GM19193 (cell line): ENCODE results near the gene ARHGEF37.

Source experiments
- POLR2A ChIP-seq: IDR thresholded peaks from 4 replicates; pipeline ENCODE4 v1.6.1; 2011; ENCODE audit not compliant: insufficient read depth, insufficient read length; ENCODE audit errors: extremely low read depth

Gene ARHGEF37

GRCh38 chr5:149588936-149589335, 7.6 kb downstream of the ARHGEF37 start:
- TF ChIP-seq POLR2A: no peak

GRCh38 chr5:149593370-149593769, 12.1 kb downstream of the ARHGEF37 start:
- no peak for TF ChIP-seq POLR2A

- no peak for TF ChIP-seq POLR2A
Measured at GRCh38 chr5:149594206-149594895, 13.1 kb downstream of the ARHGEF37 start.

GRCh38 chr5:149596712-149597111, 15.4 kb downstream of the ARHGEF37 start:
- no peak for TF ChIP-seq POLR2A

- TF ChIP-seq POLR2A: no peak
Measured at GRCh38 chr5:149597618-149598017, 16.3 kb downstream of the ARHGEF37 start.

- TF ChIP-seq POLR2A: no peak
Measured at GRCh38 chr5:149598966-149599365, 17.7 kb downstream of the ARHGEF37 start.

GRCh38 chr5:149599375-149599774, 18.1 kb downstream of the ARHGEF37 start:
- TF ChIP-seq POLR2A: no peak

GRCh38 chr5:149600932-149601331, 19.6 kb downstream of the ARHGEF37 start:
- no peak for TF ChIP-seq POLR2A

- no peak for TF ChIP-seq POLR2A
Measured at GRCh38 chr5:149603210-149603609, 21.9 kb downstream of the ARHGEF37 start.

- no peak for TF ChIP-seq POLR2A
Measured at GRCh38 chr5:149603920-149604319, 22.6 kb downstream of the ARHGEF37 start.

GRCh38 chr5:149604321-149604720, 23.0 kb downstream of the ARHGEF37 start:
- TF ChIP-seq POLR2A: no peak

- TF ChIP-seq POLR2A: no peak
Measured at GRCh38 chr5:149605354-149605997, 24.2 kb downstream of the ARHGEF37 start.

- TF ChIP-seq POLR2A: no peak
Measured at GRCh38 chr5:149605998-149606724, 24.9 kb downstream of the ARHGEF37 start.

- no peak for TF ChIP-seq POLR2A
Measured at GRCh38 chr5:149608936-149609545, 27.7 kb downstream of the ARHGEF37 start.

- TF ChIP-seq POLR2A: no peak
Measured at GRCh38 chr5:149609640-149610219, 28.4 kb downstream of the ARHGEF37 start.

- TF ChIP-seq POLR2A: no peak
Measured at GRCh38 chr5:149610589-149611255, 29.4 kb downstream of the ARHGEF37 start.
